Body of pancreas (tissue), 4 donors: ENCODE measurements around the gene RUNDC3A. TPM values are rescaled to one million over a fixed set of nuclear protein-coding genes. Genes with fewer than 3 reads are reported as not detected.

Experiments used
- ATAC-seq: fragments of 150-250 bp; one replicate; pipeline ENCODE4 v1.9.1; 2016
- DNase-seq, 4 donors: peaks; one replicate each; pipeline ENCODE4 v3.0.0-alpha.2; 2019
- H3K27ac ChIP-seq, 4 donors: fragments of 200-600 bp; sonication (generic); 1 replicate in 3 of 4; 2 replicates in 1 of 4; pipeline versions ENCODE4 v1.5.1 to v1.6.1; 2016 to 2019; ENCODE audit warnings: mild to moderate bottlenecking in 1 of 4, mixed read lengths in 1 of 4, moderate library complexity in 1 of 4
- H3K27me3 ChIP-seq, 2 donors: fragments of 200-600 bp; sonication (generic); one replicate each; pipeline ENCODE4 v1.6.0; 2016; ENCODE audit warnings: mild to moderate bottlenecking in 1 of 2
- H3K36me3 ChIP-seq, 2 donors: fragments of 200-600 bp; sonication (generic); replicated peaks in 1 of 2; 2 replicates each; pipeline ENCODE4 v1.5.1; 2016; ENCODE audit warnings: low read depth in 2 of 2; ENCODE audit not compliant: insufficient read depth in 1 of 2
- H3K4me1 ChIP-seq: fragments of 200-600 bp; sonication (generic); one replicate; pipeline ENCODE4 v1.6.0; 2016
- H3K4me3 ChIP-seq, 2 donors: fragments of 200-600 bp; sonication (generic); 1 replicate in 1 of 2; 2 replicates in 1 of 2; pipeline ENCODE4 v1.5.1; 2016 to 2019
- H3K9me3 ChIP-seq, 3 donors: fragments of 200-600 bp; sonication (generic); 1 replicate in 2 of 3; 2 replicates in 1 of 3; pipeline ENCODE4 v1.5.1; 2016
- CTCF ChIP-seq, 7 experiments: fragments of 450-650 bp in 4 of 7; fragments of 200-600 bp in 3 of 7; sonication (generic) in 3 of 7; IDR thresholded peaks; one replicate each; pipeline ENCODE4 v1.5.1; 2016 to 2019; ENCODE audit warnings: antibody characterized with exemption in 7 of 7
- POLR2A ChIP-seq, 3 donors: fragments of 450-650 bp; IDR thresholded peaks; one replicate each; pipeline ENCODE4 v1.6.1; 2016; ENCODE audit warnings: antibody characterized with exemption in 3 of 3, mild to moderate bottlenecking in 2 of 3
- WGBS, 2 donors: methylation state at CpG; one replicate each; pipeline ENCODE4 v1.1.5; 2017; 5-methylcytosine and 5-hydroxymethylcytosine counted together
- intact Hi-C: fragments of 100-400 bp; cut with DNase I; formaldehyde crosslinking; loops from one replicate; pipeline ENCODE4 v1.15.1; 2023
- total RNA-seq, 2 donors: library from RNA; depleted of rRNA; stranded (reverse); fragments of >200 nt; gene quantifications; one replicate each; pipeline ENCODE4 v1.1.0, GENCODE V29; 2016

RUNDC3A gene
- total RNA-seq, 2 donors from 2014 or later = 2.6 TPM; not detected in 1

DNA sequence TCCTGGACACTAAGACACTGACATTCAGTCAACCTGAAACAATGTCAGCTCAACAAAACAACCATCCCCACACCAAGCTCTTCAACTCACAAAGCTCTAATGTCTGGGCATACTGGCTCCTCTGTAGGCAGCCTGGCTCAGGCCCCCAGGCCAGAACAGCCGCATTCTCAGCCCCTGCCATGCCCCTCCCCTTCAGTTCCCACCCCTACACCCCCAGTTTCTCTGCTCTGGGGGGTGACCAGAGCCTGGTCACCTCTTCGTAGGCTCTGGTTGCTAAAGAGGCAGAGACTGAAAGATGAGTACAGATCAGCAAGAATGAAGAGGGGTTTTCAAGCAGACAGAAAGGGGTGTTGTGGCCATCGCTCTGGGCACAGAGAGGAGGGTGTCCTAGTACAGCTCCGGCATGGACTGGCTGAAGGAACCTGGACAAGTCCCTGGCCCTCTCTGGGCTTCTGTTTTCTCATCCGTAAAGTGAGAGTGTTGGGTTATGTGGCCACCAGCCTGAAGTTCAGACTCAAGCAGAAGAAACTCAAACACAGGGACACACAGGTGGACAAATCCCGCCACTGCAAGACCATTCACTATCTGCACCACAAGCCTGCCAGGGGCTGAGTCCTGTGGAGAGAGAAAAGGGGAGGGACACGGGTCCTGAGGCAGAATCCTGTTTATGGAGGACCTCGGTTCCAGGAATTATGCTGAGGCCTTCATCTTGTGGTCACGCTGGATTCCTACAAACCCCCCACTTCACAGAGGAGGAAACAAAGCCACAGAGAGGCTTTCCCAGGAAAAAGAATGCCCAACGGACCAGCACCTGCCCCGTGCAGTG, 39.5 kb upstream of the RUNDC3A start:
- no peaks in the 10 kb centered on the region for H3K27me3 ChIP-seq
- no peak overlapping the region for H3K4me3 ChIP-seq
- H3K36me3 ChIP-seq = no peaks in the 10 kb centered on the region
- no peak for TF ChIP-seq CTCF (IDR thresholded peaks at IDR 0.05)
- TF ChIP-seq POLR2A (IDR thresholded peaks at IDR 0.05) = no peak
- no peak overlapping the region for H3K27ac ChIP-seq
- intact Hi-C loops = no loop called here
- DNase-seq (no peak), ATAC-seq (no peak)
- H3K9me3 ChIP-seq = no peaks in the 10 kb centered on the region
- peaks cover 4% of the 10 kb centered on the region for H3K4me1 ChIP-seq
- 61 to 68% methylated on average over 10 to 11 of the region's 11 CpGs for WGBS, 2 donors

GRCh38 chr17:44269535-44270240, 38.7 kb upstream of the RUNDC3A start:
- Histone ChIP-seq H3K27ac (no peak overlapping the region), H3K4me1 (peaks cover 4% of the 10 kb centered on the region), H3K36me3 (no peaks in the 10 kb centered on the region), H3K4me3 (no peak overlapping the region), H3K27me3 (no peaks in the 10 kb centered on the region), H3K9me3 (no peaks in the 10 kb centered on the region)
- intact Hi-C loops = no loop called here
- TF ChIP-seq CTCF (IDR thresholded peaks at IDR 0.05) (no peak), POLR2A (IDR thresholded peaks at IDR 0.05) (no peak)
- DNase-seq (peak in 2 of 4 donors; percentile 19 to 20), ATAC-seq (no peak)
- 52 to 88% methylated on average over 1 to 7 of the region's 7 CpGs for WGBS, 2 donors

- ATAC-seq (no peak), DNase-seq (no peak)
- Histone ChIP-seq H3K36me3 (no peaks in the 10 kb centered on the region), H3K4me1 (no peaks in the 10 kb centered on the region), H3K9me3 (no peaks in the 10 kb centered on the region), H3K27ac (no peak overlapping the region), H3K4me3 (no peak overlapping the region), H3K27me3 (no peaks in the 10 kb centered on the region)
- intact Hi-C loops = no loop called here
- no peak for TF ChIP-seq CTCF (IDR thresholded peaks at IDR 0.05)
- 62 to 65% methylated on average over 13 of the region's 13 CpGs for WGBS, 2 donors
Measured at GRCh38 chr17:44272321-44272951, 36.0 kb upstream of the RUNDC3A start.

DNA sequence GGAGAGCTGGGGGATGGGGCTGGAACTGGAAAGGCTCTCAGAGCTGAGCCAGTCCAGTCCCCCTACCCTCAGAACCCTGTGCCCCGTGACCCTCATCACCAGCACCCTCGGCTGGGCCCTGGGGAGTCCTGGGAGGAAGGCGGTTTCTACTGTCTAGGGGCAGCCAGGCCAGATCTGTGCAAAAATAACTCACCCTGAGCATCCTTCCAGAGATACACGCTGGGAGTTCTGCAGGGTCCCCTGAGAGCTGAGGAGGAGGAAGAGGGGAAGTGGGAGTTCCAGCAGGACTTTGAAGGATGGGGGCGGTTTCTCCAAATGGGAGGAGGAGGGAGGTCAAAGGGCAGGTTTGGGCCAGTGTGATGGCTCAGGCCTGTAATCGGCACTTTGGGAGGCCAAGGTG, 35.4 kb upstream of the RUNDC3A start:
- no peaks in the 10 kb centered on the region for H3K36me3 ChIP-seq
- no peak overlapping the region for H3K27ac ChIP-seq
- intact Hi-C loops = no loop called here
- ATAC-seq (no peak), DNase-seq (no peak)
- 85 to 90% methylated on average over 3 to 6 of the region's 6 CpGs for WGBS, 2 donors
- TF ChIP-seq CTCF (IDR thresholded peaks at IDR 0.05) (no peak), POLR2A (IDR thresholded peaks at IDR 0.05) (no peak)
- no peaks in the 10 kb centered on the region for H3K27me3 ChIP-seq
- H3K4me1 ChIP-seq = no peaks in the 10 kb centered on the region
- H3K4me3 ChIP-seq = no peak overlapping the region
- H3K9me3 ChIP-seq = no peaks in the 10 kb centered on the region
